ENCODE measurements around the gene AHCYL2.

- no peak for TF ChIP-seq MAX (IDR thresholded peaks at IDR 0.05)
- TF ChIP-seq RAD21 (IDR thresholded peaks at IDR 0.05 in 1 of 2, conservative IDR thresholded peaks at IDR 0.05 in 1 of 2; ENCODE audit: low read depth in 2 of 2, low read length in 2 of 2): no peak
- no peak for TF ChIP-seq TBP (IDR thresholded peaks at IDR 0.05; ENCODE audit: low read depth, low read length)
- no peak for TF ChIP-seq MAFK (IDR thresholded peaks at IDR 0.05; ENCODE audit: low read depth, low read length)
- no peak for TF ChIP-seq EZH2 (IDR thresholded peaks at IDR 0.05; ENCODE audit: low read depth, low read length, severe bottlenecking)
- no peak for TF ChIP-seq POLR2A (IDR thresholded peaks at IDR 0.05; ENCODE audit: control extremely low read depth in 1 of 2, low read depth in 2 of 2, low read length in 2 of 2)
- TF ChIP-seq RXRA (IDR thresholded peaks at IDR 0.05; ENCODE audit: insufficient read depth, low read depth, low read length): no peak
- no peak for TF ChIP-seq EGR1 (IDR thresholded peaks at IDR 0.05; ENCODE audit: borderline replicate concordance, low read depth, low read length)
These were observed 246.6 kb downstream of the AHCYL2 start for GRCh38 chr7:129471402-129471827.
